ENCODE measurements around the gene IGFN1.
"Not testable (repeated sequence)": the region's sequence is repeated elsewhere in the genome, so short reads cannot be mapped to it uniquely, and the experiment has no call there.

Gene IGFN1

GRCh38 chr1:201190624-201191051 is at the start of gene IGFN1:
TSS of gene IGFN1 (plus strand) at chr1:201190824. CDS start at chr1:201193294, 2,470 bp downstream.
- no peak for DNase-seq

- DNase-seq = no peak
These were observed 49.7 kb upstream of the IGFN1 start for GRCh38 chr1:201140941-201141260.

GRCh38 chr1:201141418-201141817 is 49.2 kb upstream of the IGFN1 start:
- no peak for DNase-seq

GRCh38 chr1:201142011-201142848 is 48.4 kb upstream of the IGFN1 start:
- DNase-seq = no peak

- DNase-seq = no peak
These were observed 47.5 kb upstream of the IGFN1 start for GRCh38 chr1:201142849-201143725.

- no peak for DNase-seq
These were observed 46.6 kb upstream of the IGFN1 start for GRCh38 chr1:201143726-201144635.

- no peak for DNase-seq
These were observed 45.9 kb upstream of the IGFN1 start for GRCh38 chr1:201144701-201145100.

GRCh38 chr1:201145132-201145531 is 45.5 kb upstream of the IGFN1 start:
- DNase-seq = no peak

GRCh38 chr1:201145816-201146215 is 44.8 kb upstream of the IGFN1 start:
- DNase-seq = no peak

- DNase-seq = no peak
These were observed 43.8 kb upstream of the IGFN1 start for GRCh38 chr1:201146626-201147390.

- DNase-seq = no peak
These were observed 43.1 kb upstream of the IGFN1 start for GRCh38 chr1:201147396-201148015.

- DNase-seq = no peak
These were observed 41.2 kb upstream of the IGFN1 start for GRCh38 chr1:201149400-201149799.

GRCh38 chr1:201153474-201154388 is 36.9 kb upstream of the IGFN1 start:
- DNase-seq = no peak

GRCh38 chr1:201154389-201155165 is 36.0 kb upstream of the IGFN1 start, which contains the start of gene TMEM9:
TSS of gene TMEM9 (minus strand) at chr1:201154474. CDS start at chr1:201153923, 551 bp downstream.
- peak; percentile 99 to 100 for DNase-seq

GRCh38 chr1:201155354-201155753 is 35.3 kb upstream of the IGFN1 start:
- no peak for DNase-seq

GRCh38 chr1:201156346-201156745 is 34.3 kb upstream of the IGFN1 start:
- DNase-seq = no peak

GRCh38 chr1:201156819-201157218 is 33.8 kb upstream of the IGFN1 start:
- DNase-seq = no peak

- no peak for DNase-seq
These were observed 32.7 kb upstream of the IGFN1 start for GRCh38 chr1:201157949-201158348.

GRCh38 chr1:201163036-201163435 is 27.6 kb upstream of the IGFN1 start:
- DNase-seq = not testable (repeated sequence)
